K562 (cell line): ENCODE measurements around the gene CDKN2C.
"Not testable (repeated sequence)": the region's sequence is repeated elsewhere in the genome, so short reads cannot be mapped to it uniquely, and the experiment has no call there.

ENCODE experiments used
- ATF2 ChIP-seq: sonication (generic); formaldehyde crosslinking; IDR thresholded peaks from 2 replicates; pipeline ENCODE4 v1.8.1; 2022; ENCODE audit warnings: missing genetic modification reagents
- ATF3 ChIP-seq, 2 experiments: fragments of 450-650 bp in 1 of 2; sonication (generic) in 1 of 2; formaldehyde crosslinking in 1 of 2; IDR thresholded peaks in 1 of 2; conservative IDR thresholded peaks in 1 of 2; 2 replicates each; pipeline versions ENCODE4 v1.6.1 to v1.8.1; 2016 to 2023; ENCODE audit warnings: mild to moderate bottlenecking in 2 of 2, moderate library complexity in 2 of 2, inconsistent platforms in 1 of 2, missing genetic modification reagents in 1 of 2
- E2F4 ChIP-seq: sonication (generic); formaldehyde crosslinking; IDR thresholded peaks from 2 replicates; pipeline ENCODE4 v1.8.0; 2022; ENCODE audit warnings: mild to moderate bottlenecking, low read depth, missing genetic modification reagents
- ESRRB ChIP-seq: fragments of 250-450 bp; sonication (Bioruptor Pico); IDR thresholded peaks from 2 replicates; pipeline ENCODE4 v1.5.0; 2020; ENCODE audit warnings: mild to moderate bottlenecking, moderate library complexity, borderline replicate concordance
- EZH2 ChIP-seq: IDR thresholded peaks from 2 replicates; pipeline ENCODE4 v1.6.1; 2012; ENCODE audit warnings: low read depth, mild to moderate bottlenecking, inconsistent platforms, low read length, borderline replicate concordance
- GTF2F1 ChIP-seq: IDR thresholded peaks from 2 replicates; pipeline ENCODE4 v1.6.1; 2011; ENCODE audit warnings: low read depth, low read length, improper control_type of control experiment
- HOXB6 ChIP-seq: fragments of 250-450 bp; sonication (Bioruptor Pico); IDR thresholded peaks from 2 replicates; pipeline ENCODE4 v1.5.1; 2022; ENCODE audit warnings: mild to moderate bottlenecking, borderline replicate concordance
- MAX ChIP-seq: sonication (generic); formaldehyde crosslinking; IDR thresholded peaks from 2 replicates; pipeline ENCODE4 v1.9.0; 2022; ENCODE audit warnings: mild to moderate bottlenecking, missing genetic modification reagents
- MXI1 ChIP-seq: IDR thresholded peaks from 2 replicates; pipeline ENCODE4 v1.6.1; 2011; ENCODE audit warnings: low read depth, mild to moderate bottlenecking, improper control_type of control experiment, low read length

GRCh38 chr1:51005549-51005948 is 35.5 kb downstream of the CDKN2C start:
- not testable (repeated sequence) for TF ChIP-seq MAX (CRISPR knock-in tag); ATF2 (CRISPR knock-in tag); E2F4 (CRISPR knock-in tag); ATF3 (IDR thresholded peaks at IDR 0.05); ATF3 (CRISPR knock-in tag; conservative IDR thresholded peaks at IDR 0.05); ESRRB (CRISPR knock-in tag); EZH2; GTF2F1; HOXB6 (CRISPR knock-in tag); MXI1
